ENCODE data around the gene FNIP2.

Gene FNIP2

GRCh38 chr4:158760866-158761265, 8.0 kb upstream of the FNIP2 start:
- DNase-seq (ENCODE audit: extremely low spot score), result no peak
- POLR2A ChIA-PET, result no interaction called here
- CTCF ChIA-PET, result no interaction called here
- TF ChIP-seq SP1 (IDR thresholded peaks at IDR 0.05) (no peak), ZNF384 (IDR thresholded peaks at IDR 0.05) (no peak), FOXM1 (IDR thresholded peaks at IDR 0.05; ENCODE audit: borderline replicate concordance) (no peak), CTBP1 (IDR thresholded peaks at IDR 0.05; ENCODE audit: borderline replicate concordance) (no peak), ELF4 (IDR thresholded peaks at IDR 0.05) (no peak), NFRKB (IDR thresholded peaks at IDR 0.05) (no peak), L3MBTL2 (conservative IDR thresholded peaks at IDR 0.05) (no peak), TARDBP (IDR thresholded peaks at IDR 0.05) (no peak), FOXK2 (IDR thresholded peaks at IDR 0.05) (no peak), LEF1 (IDR thresholded peaks at IDR 0.05; ENCODE audit: borderline replicate concordance) (no peak), PKNOX1 (IDR thresholded peaks at IDR 0.05) (no peak), ARNT (IDR thresholded peaks at IDR 0.05) (no peak), FOXA1 (IDR thresholded peaks at IDR 0.05) (no peak), SUZ12 (IDR thresholded peaks at IDR 0.05) (no peak), BHLHE40 (IDR thresholded peaks at IDR 0.05; ENCODE audit: borderline replicate concordance) (no peak), HDGF (IDR thresholded peaks at IDR 0.05; ENCODE audit: borderline replicate concordance) (no peak)

GRCh38 chr4:158762553-158762952, 6.3 kb upstream of the FNIP2 start:
- POLR2A ChIA-PET, result no interaction called here
- TF ChIP-seq FOXK2 (IDR thresholded peaks at IDR 0.05) (no peak), NFRKB (IDR thresholded peaks at IDR 0.05) (no peak), ARNT (IDR thresholded peaks at IDR 0.05) (no peak), PKNOX1 (IDR thresholded peaks at IDR 0.05) (no peak), LEF1 (IDR thresholded peaks at IDR 0.05; ENCODE audit: borderline replicate concordance) (no peak), L3MBTL2 (conservative IDR thresholded peaks at IDR 0.05) (no peak), BHLHE40 (IDR thresholded peaks at IDR 0.05; ENCODE audit: borderline replicate concordance) (no peak), SUZ12 (IDR thresholded peaks at IDR 0.05) (no peak), HDGF (IDR thresholded peaks at IDR 0.05; ENCODE audit: borderline replicate concordance) (no peak), SP1 (IDR thresholded peaks at IDR 0.05) (no peak), FOXA1 (IDR thresholded peaks at IDR 0.05) (no peak), CTBP1 (IDR thresholded peaks at IDR 0.05; ENCODE audit: borderline replicate concordance) (no peak), ELF4 (IDR thresholded peaks at IDR 0.05) (no peak)
- no peak for DNase-seq (ENCODE audit: extremely low spot score)
- CTCF ChIA-PET, result no interaction called here

GRCh38 chr4:158763462-158763861, 5.4 kb upstream of the FNIP2 start:
- no peak for TF ChIP-seq ZNF384 (IDR thresholded peaks at IDR 0.05)
- TF ChIP-seq HDGF (IDR thresholded peaks at IDR 0.05; ENCODE audit: borderline replicate concordance), result no peak
- TF ChIP-seq CTBP1 (IDR thresholded peaks at IDR 0.05; ENCODE audit: borderline replicate concordance), result no peak
- no peak for TF ChIP-seq BHLHE40 (IDR thresholded peaks at IDR 0.05; ENCODE audit: borderline replicate concordance)
- TF ChIP-seq FOXM1 (IDR thresholded peaks at IDR 0.05; ENCODE audit: borderline replicate concordance), result no peak
- no peak for TF ChIP-seq ARNT (IDR thresholded peaks at IDR 0.05)
- TF ChIP-seq TARDBP (IDR thresholded peaks at IDR 0.05), result no peak
- TF ChIP-seq PKNOX1 (IDR thresholded peaks at IDR 0.05), result no peak
- no peak for TF ChIP-seq L3MBTL2 (conservative IDR thresholded peaks at IDR 0.05)
- no peak for TF ChIP-seq SP1 (IDR thresholded peaks at IDR 0.05)
- no peak for TF ChIP-seq SUZ12 (IDR thresholded peaks at IDR 0.05)
- TF ChIP-seq ELF4 (IDR thresholded peaks at IDR 0.05), result no peak
- DNase-seq (ENCODE audit: extremely low spot score), result no peak
- CTCF ChIA-PET, result no interaction called here
- POLR2A ChIA-PET, result no interaction called here

GRCh38 chr4:158766434-158767044, 2.3 kb upstream of the FNIP2 start:
- ChIA-PET POLR2A (no interaction called here), CTCF (interaction anchor here (0.9 kb wide), 1 partner anchor 43 kb away, joined by 3 read pairs; no protein-coding TSS in a partner anchor)
- no peak for DNase-seq (ENCODE audit: extremely low spot score)
- TF ChIP-seq LEF1 (IDR thresholded peaks at IDR 0.05; ENCODE audit: borderline replicate concordance) (no peak), FOXA1 (IDR thresholded peaks at IDR 0.05) (no peak), FOXM1 (IDR thresholded peaks at IDR 0.05; ENCODE audit: borderline replicate concordance) (no peak), CTBP1 (IDR thresholded peaks at IDR 0.05; ENCODE audit: borderline replicate concordance) (no peak), SP1 (IDR thresholded peaks at IDR 0.05) (no peak), ZNF384 (IDR thresholded peaks at IDR 0.05) (no peak)

- no peak for DNase-seq (ENCODE audit: extremely low spot score)
- ChIA-PET CTCF (no interaction called here), POLR2A (no interaction called here)
- TF ChIP-seq SUZ12 (IDR thresholded peaks at IDR 0.05), result no peak
- TF ChIP-seq LEF1 (IDR thresholded peaks at IDR 0.05; ENCODE audit: borderline replicate concordance), result no peak
- no peak for TF ChIP-seq ELF4 (IDR thresholded peaks at IDR 0.05)
- no peak for TF ChIP-seq FOXA1 (IDR thresholded peaks at IDR 0.05)
- TF ChIP-seq SP1 (IDR thresholded peaks at IDR 0.05), result no peak
- no peak for TF ChIP-seq L3MBTL2 (conservative IDR thresholded peaks at IDR 0.05)
- TF ChIP-seq PKNOX1 (IDR thresholded peaks at IDR 0.05), result no peak
- no peak for TF ChIP-seq HDGF (IDR thresholded peaks at IDR 0.05; ENCODE audit: borderline replicate concordance)
- TF ChIP-seq NFRKB (IDR thresholded peaks at IDR 0.05), result no peak
- TF ChIP-seq CTBP1 (IDR thresholded peaks at IDR 0.05; ENCODE audit: borderline replicate concordance), result no peak
- TF ChIP-seq TARDBP (IDR thresholded peaks at IDR 0.05), result no peak
- TF ChIP-seq FOXM1 (IDR thresholded peaks at IDR 0.05; ENCODE audit: borderline replicate concordance), result no peak
- TF ChIP-seq FOXK2 (IDR thresholded peaks at IDR 0.05), result no peak
- no peak for TF ChIP-seq ZNF384 (IDR thresholded peaks at IDR 0.05)
- no peak for TF ChIP-seq BHLHE40 (IDR thresholded peaks at IDR 0.05; ENCODE audit: borderline replicate concordance)
- no peak for TF ChIP-seq ARNT (IDR thresholded peaks at IDR 0.05)
These were observed 1.4 kb upstream of the FNIP2 start for GRCh38 chr4:158767451-158767850.

Measured in HEK293T (cell line).